ENCODE results near the gene TERB1. TPM values are rescaled to one million over a fixed set of nuclear protein-coding genes. Genes with fewer than 3 reads are reported as not detected.

TERB1 gene
- total RNA-seq, 1 donor from 2014 or later = 0.10 TPM

GRCh38 chr16:66790130-66790733, 11.2 kb downstream of the TERB1 start:
- no peak for TF ChIP-seq CTCF (IDR thresholded peaks at IDR 0.05; ENCODE audit: unreplicated experiment)
- H3K4me3 Mint-ChIP-seq (ENCODE audit: unreplicated experiment) = no peak overlapping the region

DNA sequence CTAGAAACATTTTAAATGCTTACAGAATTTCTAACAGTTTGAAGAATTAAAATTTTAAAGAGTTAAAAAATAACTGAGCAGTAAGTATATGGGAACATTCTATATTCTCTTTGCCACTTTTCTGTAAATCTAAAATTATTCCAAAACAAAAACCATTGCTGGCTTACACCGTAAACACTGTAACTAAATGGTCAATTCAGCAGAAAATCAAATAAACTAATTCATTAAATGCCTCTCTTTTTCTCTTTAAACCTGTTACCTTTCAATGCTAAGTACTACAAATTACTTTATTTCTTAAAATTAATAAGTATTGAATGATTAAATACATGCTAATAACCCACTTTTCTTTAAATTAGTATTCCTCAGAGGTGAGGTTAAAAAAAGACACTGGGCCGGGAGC, 14.0 kb downstream of the TERB1 start:
- Mint-ChIP-seq H3K4me3 (ENCODE audit: unreplicated experiment) (no peak overlapping the region), H3K9me3 (ENCODE audit: unreplicated experiment) (no peaks in the 10 kb centered on the region), H3K36me3 (ENCODE audit: low read depth, unreplicated experiment) (no peaks in the 10 kb centered on the region), H3K27ac (ENCODE audit: unreplicated experiment) (no peak overlapping the region), H3K4me1 (ENCODE audit: unreplicated experiment) (no peaks in the 10 kb centered on the region), H3K27me3 (ENCODE audit: unreplicated experiment) (no peaks in the 10 kb centered on the region)
- TF ChIP-seq CTCF (IDR thresholded peaks at IDR 0.05; ENCODE audit: unreplicated experiment) = no peak
- no peak for DNase-seq (ENCODE audit: low spot score)

More at GRCh38 chr16:66790130-66790733, 11.2 kb downstream of the TERB1 start:
- Mint-ChIP-seq H3K36me3 (ENCODE audit: low read depth, unreplicated experiment) (no peaks in the 10 kb centered on the region), H3K9me3 (ENCODE audit: unreplicated experiment) (no peaks in the 10 kb centered on the region), H3K27me3 (ENCODE audit: unreplicated experiment) (no peaks in the 10 kb centered on the region), H3K27ac (ENCODE audit: unreplicated experiment) (no peak overlapping the region), H3K4me1 (ENCODE audit: unreplicated experiment) (no peaks in the 10 kb centered on the region)
- DNase-seq (ENCODE audit: low spot score) = no peak

- H3K27ac Mint-ChIP-seq (ENCODE audit: unreplicated experiment) = no peak overlapping the region
- no peaks in the 10 kb centered on the region for H3K9me3 Mint-ChIP-seq (ENCODE audit: unreplicated experiment)
- H3K36me3 Mint-ChIP-seq (ENCODE audit: low read depth, unreplicated experiment) = no peaks in the 10 kb centered on the region
- no peaks in the 10 kb centered on the region for H3K4me1 Mint-ChIP-seq (ENCODE audit: unreplicated experiment)
- H3K27me3 Mint-ChIP-seq (ENCODE audit: unreplicated experiment) = no peaks in the 10 kb centered on the region
- H3K4me3 Mint-ChIP-seq (ENCODE audit: unreplicated experiment) = no peak overlapping the region
- TF ChIP-seq CTCF (IDR thresholded peaks at IDR 0.05; ENCODE audit: unreplicated experiment) = no peak
- DNase-seq (ENCODE audit: low spot score) = no peak
These were observed 14.8 kb downstream of the TERB1 start for GRCh38 chr16:66786551-66786950.

GRCh38 chr16:66776457-66776856, 24.9 kb downstream of the TERB1 start:
- no peaks in the 10 kb centered on the region for H3K36me3 Mint-ChIP-seq (ENCODE audit: low read depth, unreplicated experiment)
- H3K27me3 Mint-ChIP-seq (ENCODE audit: unreplicated experiment) = no peaks in the 10 kb centered on the region
- DNase-seq (ENCODE audit: low spot score) = no peak
- H3K4me1 Mint-ChIP-seq (ENCODE audit: unreplicated experiment) = no peaks in the 10 kb centered on the region
- H3K4me3 Mint-ChIP-seq (ENCODE audit: unreplicated experiment) = no peak overlapping the region
- H3K9me3 Mint-ChIP-seq (ENCODE audit: unreplicated experiment) = no peaks in the 10 kb centered on the region
- no peak overlapping the region for H3K27ac Mint-ChIP-seq (ENCODE audit: unreplicated experiment)
- TF ChIP-seq CTCF (IDR thresholded peaks at IDR 0.05; ENCODE audit: unreplicated experiment) = no peak

DNA sequence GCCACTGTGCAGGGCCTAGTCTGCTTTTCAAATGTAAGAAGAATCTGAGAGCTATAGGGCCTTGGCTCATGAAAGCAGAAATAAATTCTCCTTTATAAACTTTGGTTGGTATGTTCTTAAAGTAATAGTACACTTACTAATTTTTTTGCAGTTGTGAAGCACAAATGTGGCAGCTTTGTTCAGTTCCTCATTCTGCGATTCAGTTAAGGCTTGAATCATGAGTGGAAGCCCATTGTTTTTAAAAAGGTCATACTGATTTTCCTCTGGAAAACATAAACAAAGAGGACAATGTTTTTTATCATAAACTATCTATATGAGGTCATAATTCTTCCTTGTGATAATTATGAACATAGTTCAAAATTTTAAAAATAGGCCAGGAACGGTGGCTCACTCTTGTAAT, 26.4 kb downstream of the TERB1 start:
- no peak for TF ChIP-seq CTCF (IDR thresholded peaks at IDR 0.05; ENCODE audit: unreplicated experiment)
- Mint-ChIP-seq H3K36me3 (ENCODE audit: low read depth, unreplicated experiment) (no peaks in the 10 kb centered on the region), H3K4me1 (ENCODE audit: unreplicated experiment) (no peaks in the 10 kb centered on the region), H3K27ac (ENCODE audit: unreplicated experiment) (no peak overlapping the region), H3K27me3 (ENCODE audit: unreplicated experiment) (no peaks in the 10 kb centered on the region), H3K9me3 (ENCODE audit: unreplicated experiment) (no peaks in the 10 kb centered on the region), H3K4me3 (ENCODE audit: unreplicated experiment) (no peak overlapping the region)
- DNase-seq (ENCODE audit: low spot score) = no peak
